Right hindlimb (tissue), 1 donor: ENCODE measurements around the gene FOXJ3.

Source experiments
- DNase-seq: peaks from one replicate; pipeline ENCODE4 v3.0.0-alpha.2; 2018

Gene FOXJ3

GRCh38 chr1:42163536-42164503, 171.2 kb downstream of the FOXJ3 start:
- no peak for DNase-seq

GRCh38 chr1:42163114-42163513, 171.9 kb downstream of the FOXJ3 start:
- no peak for DNase-seq

GRCh38 chr1:42162181-42162580, 172.9 kb downstream of the FOXJ3 start:
- no peak for DNase-seq

- DNase-seq: no peak
These were observed 176.8 kb downstream of the FOXJ3 start for GRCh38 chr1:42158189-42158588.

GRCh38 chr1:42157667-42158066, 177.4 kb downstream of the FOXJ3 start:
- DNase-seq: no peak

GRCh38 chr1:42155362-42155761, 179.7 kb downstream of the FOXJ3 start:
- no peak for DNase-seq

- DNase-seq: no peak
These were observed 180.3 kb downstream of the FOXJ3 start for GRCh38 chr1:42154685-42155084.

GRCh38 chr1:42153624-42154023, 181.4 kb downstream of the FOXJ3 start:
- no peak for DNase-seq

GRCh38 chr1:42152907-42153600, 182.0 kb downstream of the FOXJ3 start, which contains the start of gene GUCA2B:
TSS of gene GUCA2B (plus strand) at chr1:42153410. CDS start at chr1:42153451, 41 bp downstream.
- DNase-seq: no peak

- DNase-seq: no peak
These were observed 182.9 kb downstream of the FOXJ3 start for GRCh38 chr1:42152119-42152518.

- DNase-seq: no peak
These were observed 184.4 kb downstream of the FOXJ3 start for GRCh38 chr1:42150651-42151050.

- DNase-seq: no peak
These were observed 186.9 kb downstream of the FOXJ3 start for GRCh38 chr1:42148166-42148565.

- peak; percentile 59 for DNase-seq
These were observed 188.3 kb downstream of the FOXJ3 start for GRCh38 chr1:42146626-42147320.

- DNase-seq: no peak
These were observed 189.0 kb downstream of the FOXJ3 start for GRCh38 chr1:42145764-42146625.

GRCh38 chr1:42145389-42145716, 189.7 kb downstream of the FOXJ3 start:
- DNase-seq: no peak

GRCh38 chr1:42144711-42145388, 190.2 kb downstream of the FOXJ3 start:
- DNase-seq: no peak

- no peak for DNase-seq
These were observed 190.9 kb downstream of the FOXJ3 start for GRCh38 chr1:42143896-42144710.

- no peak for DNase-seq
These were observed 191.9 kb downstream of the FOXJ3 start for GRCh38 chr1:42142894-42143675.

- DNase-seq: no peak
These were observed 193.1 kb downstream of the FOXJ3 start for GRCh38 chr1:42141978-42142377.

GRCh38 chr1:42140191-42140590, 194.8 kb downstream of the FOXJ3 start:
- no peak for DNase-seq
